CD1c-positive myeloid dendritic cell (primary cell): ENCODE measurements around the gene PDSS2.
A peak's percentile ranks its signal among the peaks of the same experiment; 100 is the strongest.
"Not testable (repeated sequence)": the region's sequence is repeated elsewhere in the genome, so short reads cannot be mapped to it uniquely, and the experiment has no call there.

Experiments used
- DNase-seq: peaks from one replicate; pipeline ENCODE4 v3.0.0-alpha.2; 2016; ENCODE audit errors: extremely low spot score

Gene PDSS2

GRCh38 chr6:107475360-107475759 is 16.0 kb upstream of the PDSS2 start:
- DNase-seq, result not testable (repeated sequence)

DNA sequence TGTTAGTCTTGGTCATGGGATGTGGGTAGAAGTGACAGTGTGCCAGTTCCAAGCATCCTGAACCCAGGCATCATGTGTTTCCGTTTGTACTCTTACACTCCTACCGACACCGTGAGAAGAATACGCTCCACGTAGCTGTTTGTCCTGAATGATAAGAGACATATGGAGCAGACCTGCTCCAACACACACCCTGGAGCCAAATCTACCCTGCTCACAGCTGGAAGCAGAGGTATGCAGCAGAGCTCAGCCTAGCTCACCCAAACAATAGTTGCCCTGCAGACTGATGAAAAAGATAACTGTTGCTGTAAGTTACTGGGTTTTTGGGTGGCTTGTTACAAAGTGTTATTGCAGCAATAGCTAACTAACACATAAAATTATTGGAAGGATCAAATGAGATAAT is 14.3 kb upstream of the PDSS2 start:
- no peak for DNase-seq

DNA sequence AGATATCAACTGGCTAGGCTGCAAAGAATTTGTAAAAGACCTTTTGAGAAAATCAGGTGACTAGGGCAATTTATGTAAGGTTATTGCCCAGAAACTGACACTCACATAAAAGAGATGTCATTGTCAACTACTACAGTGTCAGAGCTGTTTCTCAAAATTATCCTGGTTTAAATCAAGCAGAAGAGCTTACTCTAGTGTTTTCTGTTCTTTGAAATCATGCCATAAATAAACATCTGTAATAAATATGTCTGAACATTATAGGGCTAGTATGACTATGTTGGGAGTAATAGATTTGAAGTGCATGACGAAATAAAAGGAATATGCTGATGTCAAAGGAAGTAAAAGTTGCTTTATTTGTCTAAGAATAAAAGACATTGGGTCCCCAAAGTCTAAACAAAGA is 11.0 kb upstream of the PDSS2 start:
- no peak for DNase-seq

DNA sequence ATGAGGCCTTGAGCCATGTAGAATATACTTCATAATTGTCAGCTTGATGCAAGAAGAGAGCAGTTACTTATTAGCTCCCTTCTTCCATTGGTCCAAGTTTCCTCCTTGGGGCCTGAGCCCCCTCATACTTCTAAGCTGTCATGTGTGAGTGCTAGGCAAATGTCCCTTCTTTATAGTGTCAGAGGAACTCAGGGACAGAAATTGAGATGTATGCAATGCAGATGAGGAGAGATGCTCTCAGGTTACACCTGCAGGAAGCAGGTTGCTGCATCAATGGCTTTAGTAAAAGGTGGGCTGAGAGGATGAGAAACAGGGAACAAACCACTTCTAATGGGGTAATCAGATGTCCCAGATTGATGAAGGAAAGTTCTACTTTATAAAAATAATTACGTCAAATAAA is 6.7 kb upstream of the PDSS2 start:
- DNase-seq, result no peak

DNA sequence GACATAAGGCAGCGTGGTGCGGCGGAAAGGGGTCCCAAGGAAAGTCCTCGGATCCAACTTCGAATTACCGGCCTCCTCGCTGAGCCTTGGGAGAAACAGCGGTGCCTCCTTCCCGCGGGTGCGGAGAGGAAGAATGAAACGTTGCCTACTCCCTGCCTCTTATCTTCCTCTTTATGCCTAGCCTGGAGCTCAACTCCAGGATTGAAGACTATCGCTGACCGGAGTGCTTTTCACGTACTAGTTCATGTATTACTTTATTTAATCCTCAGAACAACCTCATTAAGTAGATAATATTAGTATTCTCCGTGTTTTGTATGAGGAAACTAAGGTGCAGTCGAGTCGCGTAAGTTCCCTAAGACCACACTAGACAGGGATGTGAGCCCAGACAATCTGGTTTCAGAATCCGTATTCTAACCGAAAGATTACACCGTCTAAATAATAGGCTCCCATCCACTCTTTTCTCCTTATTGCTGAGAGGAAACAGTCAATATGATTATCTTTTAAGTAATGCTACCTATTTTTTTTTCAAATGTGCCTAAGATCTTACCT is 793 bp upstream of the PDSS2 start:
- DNase-seq, result peak; percentile 73

GRCh38 chr6:107458672-107459282 is 587 bp downstream of the PDSS2 start:
- no peak for DNase-seq

GRCh38 chr6:107448776-107449175 is 10.6 kb downstream of the PDSS2 start:
- DNase-seq, result no peak

DNA sequence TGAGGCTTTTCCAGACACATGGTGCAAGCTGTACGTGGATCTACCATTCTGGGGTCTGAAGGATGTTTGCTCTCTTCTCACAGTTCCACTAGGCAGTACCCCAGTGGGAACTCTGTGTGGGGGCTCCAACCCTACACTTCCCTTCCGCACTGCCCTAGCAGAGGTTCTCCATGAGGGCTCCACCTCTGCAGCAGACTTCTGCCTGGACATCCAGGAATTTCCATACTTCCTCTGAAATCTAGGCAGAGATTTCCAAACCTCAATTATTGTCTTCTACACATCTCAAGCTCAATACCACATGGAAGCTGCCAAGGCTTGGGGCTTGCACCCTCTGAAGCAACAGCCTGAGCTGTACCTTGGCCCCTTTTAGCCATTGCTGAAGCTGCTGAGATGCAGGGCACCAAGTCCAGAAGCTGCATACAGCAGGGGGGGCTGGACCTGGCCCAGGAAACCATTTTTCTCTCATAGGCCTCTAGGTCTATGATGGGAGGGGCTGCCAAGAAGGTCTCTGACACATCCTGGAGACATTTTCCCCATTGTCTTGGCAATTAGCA is 11.6 kb downstream of the PDSS2 start:
- DNase-seq, result no peak

DNA sequence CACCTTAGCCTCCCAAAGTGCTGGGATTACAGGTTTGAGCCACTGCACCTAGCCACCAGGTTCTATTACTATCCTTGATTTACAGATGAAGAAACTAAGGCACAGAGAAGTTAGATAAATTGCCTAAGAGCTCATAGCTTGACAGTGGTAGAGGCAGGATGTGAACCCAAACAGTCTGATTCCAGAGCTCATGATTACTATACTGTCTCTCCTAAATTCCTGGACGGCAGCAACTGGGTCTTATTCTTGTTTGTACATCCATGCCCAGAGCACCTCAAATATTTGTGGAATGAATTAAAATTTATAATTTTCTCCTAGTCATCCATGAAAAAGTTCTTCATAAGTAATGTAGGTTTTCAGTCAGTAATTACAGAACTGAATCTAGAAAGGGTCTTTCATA is 15.1 kb downstream of the PDSS2 start:
- DNase-seq, result no peak

DNA sequence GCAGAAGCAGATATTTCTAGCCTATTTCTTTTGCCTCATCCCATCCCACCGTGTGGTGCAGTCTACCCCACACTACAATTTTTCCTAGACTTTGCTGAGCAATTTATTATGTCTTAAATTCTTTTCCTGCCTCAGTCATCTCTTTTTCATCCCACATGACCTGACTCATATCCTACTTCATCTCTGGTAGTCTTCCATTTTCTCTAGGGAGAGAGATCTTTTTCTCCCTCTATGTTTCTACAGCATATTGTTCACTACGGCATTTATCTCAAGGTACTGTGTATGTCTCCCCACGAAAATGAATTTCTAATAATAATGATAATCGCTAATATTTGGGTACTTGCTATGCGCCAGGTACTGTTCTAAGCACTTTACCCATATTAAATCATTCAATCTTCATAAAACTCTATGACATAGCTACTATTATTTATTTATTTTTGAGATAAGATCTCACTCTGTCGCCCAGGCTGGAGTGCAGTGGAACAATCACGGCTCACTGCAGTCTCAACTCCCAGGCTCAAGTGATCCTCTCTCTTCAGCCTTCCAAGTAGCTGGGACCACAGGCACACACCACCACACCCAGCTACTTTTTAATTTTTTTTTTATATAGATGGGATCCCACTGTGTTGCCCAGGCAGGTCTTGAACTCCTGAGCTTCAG is 15.6 kb downstream of the PDSS2 start:
- no peak for DNase-seq

GRCh38 chr6:107442938-107443607 is 16.3 kb downstream of the PDSS2 start:
- no peak for DNase-seq

DNA sequence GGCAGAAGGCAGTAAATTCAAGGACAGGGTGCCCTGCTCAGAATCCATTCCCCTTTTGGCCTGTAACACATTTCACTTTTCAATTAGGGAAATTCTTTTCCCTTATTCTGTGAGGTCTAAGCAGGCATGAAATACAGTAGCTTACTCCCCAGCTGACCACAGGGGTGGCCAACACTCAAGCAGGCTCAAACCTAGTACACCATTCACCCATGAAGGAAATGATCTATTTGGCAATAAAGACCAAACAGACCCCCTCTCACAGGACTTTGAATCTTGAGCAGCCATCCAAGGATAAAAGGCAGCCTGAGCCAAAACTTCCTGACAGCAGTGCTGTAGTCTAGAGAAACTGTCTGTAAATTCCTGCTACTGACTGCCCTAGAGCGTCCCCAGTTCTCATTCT is 17.7 kb downstream of the PDSS2 start:
- no peak for DNase-seq

DNA sequence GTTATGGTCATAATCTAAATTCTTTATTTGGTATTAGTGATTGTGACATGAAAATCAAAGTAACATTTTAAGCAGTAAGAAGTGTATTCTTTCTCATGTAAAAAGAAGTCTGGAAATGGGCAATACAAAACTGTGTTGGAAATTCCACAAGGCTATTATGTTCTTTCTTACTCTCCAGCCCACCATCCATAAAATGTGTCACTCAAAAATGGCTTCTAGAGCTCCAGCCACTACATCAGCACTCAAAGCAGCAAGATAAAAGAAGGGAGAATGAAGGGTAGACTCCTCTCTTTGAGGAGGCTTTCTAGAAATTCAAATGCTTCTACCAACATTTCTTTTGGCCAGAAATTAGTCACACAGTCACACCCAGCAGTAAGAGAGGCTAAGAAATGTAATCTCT is 18.4 kb downstream of the PDSS2 start:
- no peak for DNase-seq

DNA sequence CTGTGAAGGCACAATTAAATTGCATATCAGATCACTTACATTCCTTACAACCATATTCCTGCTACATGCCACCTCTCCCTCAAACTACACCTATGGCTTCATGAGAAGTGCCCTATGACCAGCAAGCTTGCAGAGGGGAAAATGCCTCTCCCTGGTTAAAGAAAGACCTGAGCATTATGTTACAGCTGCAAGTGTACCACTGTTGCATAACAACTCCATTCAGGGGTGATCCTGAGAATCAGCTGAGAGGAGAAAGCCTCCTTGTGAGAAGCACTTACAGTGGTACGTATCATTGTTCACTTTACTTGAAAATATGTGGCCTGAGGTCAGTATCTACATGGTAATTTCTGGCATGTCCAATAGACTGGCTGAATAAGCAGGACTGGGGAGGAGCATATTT is 20.0 kb downstream of the PDSS2 start:
- no peak for DNase-seq

GRCh38 chr6:107437691-107438090 is 21.7 kb downstream of the PDSS2 start:
- no peak for DNase-seq

DNA sequence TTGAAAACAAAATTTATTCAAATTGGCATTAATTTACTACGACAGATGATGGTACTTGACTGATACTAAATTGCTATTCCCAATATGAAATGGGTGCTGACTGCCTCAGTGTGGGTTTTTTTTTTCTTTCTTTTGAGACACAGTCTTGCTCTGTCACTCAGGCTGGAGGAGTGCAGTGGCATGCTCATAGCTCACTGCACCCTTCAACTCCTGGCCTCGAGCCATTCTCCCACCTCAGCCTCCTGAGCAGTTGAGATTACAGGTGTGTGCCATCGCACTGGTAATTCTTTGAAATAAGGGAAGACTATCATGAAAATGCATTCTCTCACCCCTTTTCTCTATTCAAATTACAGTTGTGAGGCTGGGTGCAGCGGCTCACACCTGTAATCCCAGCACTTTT is 22.5 kb downstream of the PDSS2 start:
- no peak for DNase-seq

GRCh38 chr6:107435798-107436197 is 23.6 kb downstream of the PDSS2 start:
- no peak for DNase-seq

- no peak for DNase-seq
Observed at GRCh38 chr6:107434812-107435211, 24.6 kb downstream of the PDSS2 start.

GRCh38 chr6:107425951-107426350 is 33.4 kb downstream of the PDSS2 start:
- DNase-seq, result not testable (repeated sequence)

GRCh38 chr6:107423474-107423990 is 35.8 kb downstream of the PDSS2 start:
- no peak for DNase-seq

DNA sequence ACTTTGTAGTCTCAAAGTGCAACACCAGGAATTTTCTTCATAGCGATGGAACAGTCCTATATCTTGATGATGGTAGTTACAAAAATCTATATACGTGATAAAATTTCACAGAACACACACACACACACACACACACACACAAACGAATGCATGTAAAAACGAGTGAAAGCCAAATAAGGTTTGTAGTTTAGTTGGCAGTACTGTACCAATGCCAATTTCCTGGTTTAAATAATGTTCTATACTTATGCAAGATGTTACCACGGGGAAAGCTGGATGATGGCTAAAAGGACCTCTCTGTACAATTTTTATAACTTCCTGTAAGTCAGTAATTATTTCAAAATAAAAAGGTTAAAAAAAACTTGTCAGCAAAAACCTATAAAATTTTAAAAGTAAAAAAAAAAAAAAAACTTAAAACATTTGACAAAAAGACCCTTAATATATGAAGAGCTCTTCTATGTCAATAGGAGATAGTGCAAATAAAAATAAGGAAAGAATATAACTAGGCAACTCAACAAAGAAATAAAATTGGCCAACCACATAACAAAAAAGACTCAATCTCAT is 37.6 kb downstream of the PDSS2 start:
- no peak for DNase-seq

DNA sequence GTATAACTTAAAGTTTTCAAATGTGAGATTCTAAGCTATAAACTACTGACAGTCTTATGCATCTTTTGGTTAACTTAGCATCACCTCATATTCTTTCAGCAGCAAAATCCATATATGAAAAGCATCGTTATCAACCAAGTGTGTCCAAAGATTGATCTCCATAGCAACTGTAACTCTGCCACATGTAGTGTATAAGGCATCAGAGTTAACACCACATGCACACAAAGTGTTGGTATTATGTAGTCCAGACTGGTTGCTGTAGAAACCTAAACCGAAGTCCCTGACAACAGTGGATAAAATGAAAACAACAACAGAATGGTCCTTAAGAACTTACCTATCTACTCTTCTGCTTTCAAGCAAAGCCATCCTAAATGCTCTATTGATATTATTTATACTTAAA is 39.6 kb downstream of the PDSS2 start:
- DNase-seq, result no peak
